HepG2 (cell line): ENCODE data around the gene ITGA6. TPM values are rescaled to one million over a fixed set of nuclear protein-coding genes. Genes with fewer than 3 reads are reported as not detected.

Experiments used
- ARHGAP35 ChIP-seq: sonication (generic); formaldehyde crosslinking; IDR thresholded peaks from 2 replicates; pipeline ENCODE4 v1.9.0; 2022; ENCODE audit warnings: mild to moderate bottlenecking, inconsistent platforms, moderate library complexity, missing genetic modification reagents, borderline replicate concordance
- ATF1 ChIP-seq: IDR thresholded peaks from 2 replicates; pipeline ENCODE4 v1.6.1; 2016; ENCODE audit warnings: mild to moderate bottlenecking, control low read depth
- BHLHE40 ChIP-seq: IDR thresholded peaks from 2 replicates; pipeline ENCODE4 v1.6.1; 2011; ENCODE audit warnings: low read length, improper control_type of control experiment
- HNF4G ChIP-seq, 2 experiments: sonication (generic) in 1 of 2; formaldehyde crosslinking in 1 of 2; IDR thresholded peaks; 2 replicates each; pipeline versions ENCODE4 v1.4.0 to v1.6.1; 2011 to 2020; ENCODE audit warnings: borderline replicate concordance in 2 of 2, low read depth in 2 of 2, mild to moderate bottlenecking in 2 of 2, low read length in 1 of 2, missing genetic modification reagents in 1 of 2, moderate library complexity in 1 of 2
- LRRFIP1 ChIP-seq: sonication (generic); formaldehyde crosslinking; conservative IDR thresholded peaks from 2 replicates; pipeline ENCODE4 v1.4.0; 2020; ENCODE audit warnings: missing genetic modification reagents
- NCOR1 ChIP-seq: fragments of 200-600 bp; sonication (generic); IDR thresholded peaks from 2 replicates; pipeline ENCODE4 v1.7.0; 2017; ENCODE audit warnings: antibody characterized with exemption, low read length, borderline replicate concordance
- PCBP1 ChIP-seq: fragments of 200-400 bp; formaldehyde crosslinking; IDR thresholded peaks from 2 replicates; pipeline ENCODE4 v1.6.1; 2017; ENCODE audit warnings: mild to moderate bottlenecking, low read depth, low read length, borderline replicate concordance
- PLRG1 ChIP-seq: fragments of 450-650 bp; conservative IDR thresholded peaks from 2 replicates; pipeline ENCODE4 v1.6.1; 2016
- PTBP1 ChIP-seq: fragments of 200-400 bp; formaldehyde crosslinking; IDR thresholded peaks from 2 replicates; pipeline ENCODE4 v1.6.1; 2018; ENCODE audit warnings: low read length, low read depth; ENCODE audit not compliant: poor library complexity, severe bottlenecking
- RBM22 ChIP-seq: fragments of 200-400 bp; formaldehyde crosslinking; optimal IDR thresholded peaks from 2 replicates; pipeline ENCODE3; 2017; ENCODE audit warnings: mild to moderate bottlenecking, low read length, moderate library complexity
- ZBTB25 ChIP-seq: IDR thresholded peaks from 2 replicates; pipeline ENCODE4 v1.6.1; 2018; ENCODE audit warnings: missing genetic modification reagents
- ZNF230 ChIP-seq: sonication (generic); formaldehyde crosslinking; IDR thresholded peaks from 2 replicates; pipeline ENCODE4 v1.4.0; 2020; ENCODE audit warnings: mild to moderate bottlenecking, missing genetic modification reagents
- ZSCAN12 ChIP-seq: sonication (generic); formaldehyde crosslinking; IDR thresholded peaks from 2 replicates; pipeline ENCODE4 v1.9.0; 2021; ENCODE audit warnings: mild to moderate bottlenecking, missing genetic modification reagents
- polyA plus RNA-seq, 8 experiments: library from polyadenylated mRNA; depleted of rRNA in 3 of 8; stranded (reverse) in 7 of 8; unstranded in 1 of 8; fragments of >200 nt; fragmentation: Illumina TruSeq in 4 of 8; extraction: Trizol in 4 of 8; gene quantifications; 2 replicates each; pipeline versions ENCODE4 v1.2.1 to v1.2.3, GENCODE V29; 2011 to 2016; ENCODE audit warnings: low read depth in 4 of 8, missing spikeins in 1 of 8, mixed read lengths in 1 of 8; ENCODE audit not compliant: insufficient read depth in 1 of 8
- total RNA-seq, 5 experiments: library from RNA; depleted of rRNA; stranded (reverse); fragments of >200 nt; fragmentation: Illumina TruSeq; extraction: Trizol; gene quantifications; 2 replicates each; pipeline ENCODE4 v1.2.3, GENCODE V29; 2016; ENCODE audit warnings: low read depth in 1 of 5
- TF ChIP-seq, protein P1 (sequence below): sonication (generic); formaldehyde crosslinking; IDR thresholded peaks from 2 replicates; pipeline ENCODE4 v1.8.1; 2022; ENCODE audit warnings: low read depth, mild to moderate bottlenecking, missing genetic modification reagents
- TF ChIP-seq, protein P2 (sequence below): IDR thresholded peaks from 2 replicates; pipeline ENCODE4 v1.6.1; 2016; ENCODE audit warnings: mild to moderate bottlenecking, missing biosample characterization, missing genetic modification reagents
- TF ChIP-seq, protein P3 (sequence below): IDR thresholded peaks from 2 replicates; pipeline ENCODE4 v1.4.0; 2020; ENCODE audit warnings: mild to moderate bottlenecking, missing genetic modification reagents

Gene ITGA6
- total and polyA plus RNA-seq, 2 of the 13 experiments (the other 11 are each of a cell fraction or from before 2014, with no cell fraction given) = 24.0 to 92.5 TPM

GRCh38 chr2:172465417-172466334, 38.3 kb downstream of the ITGA6 start (continued):
- TF ChIP-seq ZBTB25 (CRISPR knock-in tag) = peak; percentile 78; the same call in 1 of the 2 replicates
- no peak for TF ChIP-seq LRRFIP1 (CRISPR knock-in tag)
- TF ChIP-seq, protein P1, sequence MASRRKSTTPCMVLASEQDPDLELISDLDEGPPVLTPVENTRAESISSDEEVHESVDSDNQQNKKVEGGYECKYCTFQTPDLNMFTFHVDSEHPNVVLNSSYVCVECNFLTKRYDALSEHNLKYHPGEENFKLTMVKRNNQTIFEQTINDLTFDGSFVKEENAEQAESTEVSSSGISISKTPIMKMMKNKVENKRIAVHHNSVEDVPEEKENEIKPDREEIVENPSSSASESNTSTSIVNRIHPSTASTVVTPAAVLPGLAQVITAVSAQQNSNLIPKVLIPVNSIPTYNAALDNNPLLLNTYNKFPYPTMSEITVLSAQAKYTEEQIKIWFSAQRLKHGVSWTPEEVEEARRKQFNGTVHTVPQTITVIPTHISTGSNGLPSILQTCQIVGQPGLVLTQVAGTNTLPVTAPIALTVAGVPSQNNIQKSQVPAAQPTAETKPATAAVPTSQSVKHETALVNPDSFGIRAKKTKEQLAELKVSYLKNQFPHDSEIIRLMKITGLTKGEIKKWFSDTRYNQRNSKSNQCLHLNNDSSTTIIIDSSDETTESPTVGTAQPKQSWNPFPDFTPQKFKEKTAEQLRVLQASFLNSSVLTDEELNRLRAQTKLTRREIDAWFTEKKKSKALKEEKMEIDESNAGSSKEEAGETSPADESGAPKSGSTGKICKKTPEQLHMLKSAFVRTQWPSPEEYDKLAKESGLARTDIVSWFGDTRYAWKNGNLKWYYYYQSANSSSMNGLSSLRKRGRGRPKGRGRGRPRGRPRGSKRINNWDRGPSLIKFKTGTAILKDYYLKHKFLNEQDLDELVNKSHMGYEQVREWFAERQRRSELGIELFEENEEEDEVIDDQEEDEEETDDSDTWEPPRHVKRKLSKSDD (CRISPR knock-in tag) = no peak
- no peak for TF ChIP-seq ATF1 (CRISPR knock-in tag)
- TF ChIP-seq ARHGAP35 (CRISPR knock-in tag) = no peak
- TF ChIP-seq, protein P2, sequence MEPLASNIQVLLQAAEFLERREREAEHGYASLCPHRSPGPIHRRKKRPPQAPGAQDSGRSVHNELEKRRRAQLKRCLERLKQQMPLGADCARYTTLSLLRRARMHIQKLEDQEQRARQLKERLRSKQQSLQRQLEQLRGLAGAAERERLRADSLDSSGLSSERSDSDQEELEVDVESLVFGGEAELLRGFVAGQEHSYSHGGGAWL (CRISPR knock-in tag) = 0 out of 2 replicates have a peak, but pooled peaks have one; percentile 38
- TF ChIP-seq HNF4G (IDR thresholded peaks at IDR 0.05; ENCODE audit: borderline replicate concordance, low read depth, low read length) = no peak
- TF ChIP-seq HNF4G (CRISPR knock-in tag; IDR thresholded peaks at IDR 0.05; ENCODE audit: borderline replicate concordance, low read depth) = peak; percentile 19; the same call in 1 of the 2 replicates
- 0 out of 2 replicates have a peak, but pooled peaks have one; percentile 59 for TF ChIP-seq ZNF230
- TF ChIP-seq, protein P3, sequence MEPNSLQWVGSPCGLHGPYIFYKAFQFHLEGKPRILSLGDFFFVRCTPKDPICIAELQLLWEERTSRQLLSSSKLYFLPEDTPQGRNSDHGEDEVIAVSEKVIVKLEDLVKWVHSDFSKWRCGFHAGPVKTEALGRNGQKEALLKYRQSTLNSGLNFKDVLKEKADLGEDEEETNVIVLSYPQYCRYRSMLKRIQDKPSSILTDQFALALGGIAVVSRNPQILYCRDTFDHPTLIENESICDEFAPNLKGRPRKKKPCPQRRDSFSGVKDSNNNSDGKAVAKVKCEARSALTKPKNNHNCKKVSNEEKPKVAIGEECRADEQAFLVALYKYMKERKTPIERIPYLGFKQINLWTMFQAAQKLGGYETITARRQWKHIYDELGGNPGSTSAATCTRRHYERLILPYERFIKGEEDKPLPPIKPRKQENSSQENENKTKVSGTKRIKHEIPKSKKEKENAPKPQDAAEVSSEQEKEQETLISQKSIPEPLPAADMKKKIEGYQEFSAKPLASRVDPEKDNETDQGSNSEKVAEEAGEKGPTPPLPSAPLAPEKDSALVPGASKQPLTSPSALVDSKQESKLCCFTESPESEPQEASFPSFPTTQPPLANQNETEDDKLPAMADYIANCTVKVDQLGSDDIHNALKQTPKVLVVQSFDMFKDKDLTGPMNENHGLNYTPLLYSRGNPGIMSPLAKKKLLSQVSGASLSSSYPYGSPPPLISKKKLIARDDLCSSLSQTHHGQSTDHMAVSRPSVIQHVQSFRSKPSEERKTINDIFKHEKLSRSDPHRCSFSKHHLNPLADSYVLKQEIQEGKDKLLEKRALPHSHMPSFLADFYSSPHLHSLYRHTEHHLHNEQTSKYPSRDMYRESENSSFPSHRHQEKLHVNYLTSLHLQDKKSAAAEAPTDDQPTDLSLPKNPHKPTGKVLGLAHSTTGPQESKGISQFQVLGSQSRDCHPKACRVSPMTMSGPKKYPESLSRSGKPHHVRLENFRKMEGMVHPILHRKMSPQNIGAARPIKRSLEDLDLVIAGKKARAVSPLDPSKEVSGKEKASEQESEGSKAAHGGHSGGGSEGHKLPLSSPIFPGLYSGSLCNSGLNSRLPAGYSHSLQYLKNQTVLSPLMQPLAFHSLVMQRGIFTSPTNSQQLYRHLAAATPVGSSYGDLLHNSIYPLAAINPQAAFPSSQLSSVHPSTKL (CRISPR knock-in tag) = peak; percentile 92
- TF ChIP-seq BHLHE40 = 0 out of 2 replicates have a peak, but pooled peaks have one; percentile 9
- TF ChIP-seq NCOR1 = peak; percentile 46; the same call in 1 of the 2 replicates
- no peak for TF ChIP-seq PLRG1
- TF ChIP-seq PCBP1 = no peak
- TF ChIP-seq ZSCAN12 (CRISPR knock-in tag) = 0 out of 2 replicates have a peak, but pooled peaks have one; percentile 62
- TF ChIP-seq PTBP1 = no peak
- TF ChIP-seq RBM22 = peak; percentile 42
